GM21717 (cell line): ENCODE data around the gene EFR3B.
"Not testable (repeated sequence)": the region's sequence is repeated elsewhere in the genome, so short reads cannot be mapped to it uniquely, and the experiment has no call there.

Experiments
- ATAC-seq: cut with Tn5 transposase; IDR thresholded peaks from one replicate; pipeline ENCODE4 v1.9.1; 2021; ENCODE audit warnings: mild to moderate bottlenecking, moderate library complexity; ENCODE audit not compliant: unreplicated experiment

EFR3B gene

GRCh38 chr2:25140535-25140934, 98.7 kb downstream of the EFR3B start:
- not testable (repeated sequence) for ATAC-seq

GRCh38 chr2:25141120-25141519, 99.2 kb downstream of the EFR3B start:
- ATAC-seq: no peak

GRCh38 chr2:25145803-25146202, 103.9 kb downstream of the EFR3B start:
- ATAC-seq: no peak

- ATAC-seq: no peak
Measured at GRCh38 chr2:25146896-25147295, 105.0 kb downstream of the EFR3B start.

GRCh38 chr2:25149646-25150045, 107.8 kb downstream of the EFR3B start:
- no peak for ATAC-seq

- ATAC-seq: not testable (repeated sequence)
Measured at GRCh38 chr2:25150993-25151392, 109.1 kb downstream of the EFR3B start.

- no peak for ATAC-seq
Measured at GRCh38 chr2:25151718-25152117, 109.8 kb downstream of the EFR3B start.

GRCh38 chr2:25155401-25155800, 113.5 kb downstream of the EFR3B start:
- ATAC-seq: no peak

- ATAC-seq: no peak
Measured at GRCh38 chr2:25158096-25158852, 116.4 kb downstream of the EFR3B start.

GRCh38 chr2:25159949-25160348, 118.1 kb downstream of the EFR3B start:
- no peak for ATAC-seq

- ATAC-seq: no peak
Measured at GRCh38 chr2:25160376-25160775, 118.5 kb downstream of the EFR3B start.

- ATAC-seq: no peak
Measured at GRCh38 chr2:25161055-25161781, 119.3 kb downstream of the EFR3B start.

- ATAC-seq: not testable (repeated sequence)
Measured at GRCh38 chr2:25162061-25162460, 120.2 kb downstream of the EFR3B start.

- ATAC-seq: no peak
Measured at GRCh38 chr2:25164561-25164960, 122.7 kb downstream of the EFR3B start.

- ATAC-seq: peak; percentile 78
Measured at GRCh38 chr2:25165992-25166875, 124.4 kb downstream of the EFR3B start.

- no peak for ATAC-seq
Measured at GRCh38 chr2:25168256-25169072, 126.6 kb downstream of the EFR3B start, which contains the start of gene POMC. TSS of gene POMC (minus strand) at chr2:25168580. CDS start at chr2:25164772, 3,808 bp downstream.

- no peak for ATAC-seq
Measured at GRCh38 chr2:25169073-25169470, 127.2 kb downstream of the EFR3B start.

GRCh38 chr2:25170888-25171287, 129.0 kb downstream of the EFR3B start:
- ATAC-seq: no peak

- ATAC-seq: no peak
Measured at GRCh38 chr2:25173719-25174118, 131.8 kb downstream of the EFR3B start.

GRCh38 chr2:25174192-25174861, 132.5 kb downstream of the EFR3B start:
- ATAC-seq: no peak
